ENCODE data around the gene PPWD1.

- TF ChIP-seq CTCF (IDR thresholded peaks at IDR 0.05), result no peak
- TF ChIP-seq EP300 (IDR thresholded peaks at IDR 0.05), result no peak
- TF ChIP-seq POLR2A (IDR thresholded peaks at IDR 0.05; ENCODE audit: low read depth), result no peak
These were observed 9.2 kb upstream of the PPWD1 start for GRCh38 chr5:65553941-65554340.
